ENCODE measurements around the gene PRKX.
"Not testable (repeated sequence)": the region's sequence is repeated elsewhere in the genome, so short reads cannot be mapped to it uniquely, and the experiment has no call there.

- not testable (repeated sequence) for TF ChIP-seq CTCF (IDR thresholded peaks at IDR 0.05; ENCODE audit: control extremely low read depth in 1 of 3, insufficient read depth in 1 of 3, low read depth in 1 of 3, low read length in 3 of 3); EP300 (IDR thresholded peaks at IDR 0.05; ENCODE audit: borderline replicate concordance in 1 of 2, low read depth in 2 of 2, low read length in 2 of 2)
Measured at GRCh38 chrX:3701445-3701928, 12.0 kb downstream of the PRKX start.
